Putamen (tissue), 1 donor: ENCODE data around the gene KDM3B.
"Not testable (repeated sequence)": the region's sequence is repeated elsewhere in the genome, so short reads cannot be mapped to it uniquely, and the experiment has no call there.

Experiments
- DNase-seq: peaks from one replicate; pipeline ENCODE4 v3.0.0-alpha.2; 2016; ENCODE audit warnings: low spot score

Gene KDM3B

DNA sequence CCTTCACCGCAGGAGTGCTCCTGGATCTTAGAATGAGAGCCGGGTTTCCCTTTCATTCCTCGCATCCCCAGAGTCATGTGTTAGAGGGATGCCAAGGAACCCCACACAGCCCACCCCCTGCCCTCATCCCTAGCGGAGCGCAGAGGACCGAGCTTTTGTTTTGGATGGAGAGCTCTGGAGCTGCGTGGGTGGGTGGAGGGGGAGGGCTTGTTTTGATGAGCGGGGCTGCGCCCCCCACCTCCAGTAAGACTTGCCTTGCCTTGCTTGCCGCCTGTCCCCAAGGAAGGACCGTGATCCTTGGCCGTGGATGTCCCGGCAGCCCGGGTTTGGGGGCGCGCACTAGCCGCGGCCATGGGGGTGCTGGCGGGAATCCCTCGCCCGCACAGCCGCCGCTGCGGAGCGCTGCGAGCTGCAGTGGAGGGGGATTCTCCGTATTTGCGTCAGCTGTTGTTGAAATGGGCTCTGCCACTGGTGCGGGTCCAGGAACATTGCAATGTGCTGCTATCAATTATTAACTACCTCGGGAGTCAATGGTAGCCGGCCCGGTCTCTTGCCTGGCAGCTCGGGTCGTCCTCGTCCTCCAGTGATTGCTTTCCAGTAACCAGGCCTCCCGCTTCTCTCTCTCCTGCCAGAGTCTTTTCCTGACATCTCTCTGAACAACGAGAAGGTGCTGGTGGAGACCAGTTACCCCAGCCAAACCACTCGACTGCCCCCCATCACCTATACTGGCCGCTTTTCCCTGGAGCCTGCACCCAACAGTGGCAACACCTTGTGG is 113.8 kb downstream of the KDM3B start:
- DNase-seq = no peak

DNA sequence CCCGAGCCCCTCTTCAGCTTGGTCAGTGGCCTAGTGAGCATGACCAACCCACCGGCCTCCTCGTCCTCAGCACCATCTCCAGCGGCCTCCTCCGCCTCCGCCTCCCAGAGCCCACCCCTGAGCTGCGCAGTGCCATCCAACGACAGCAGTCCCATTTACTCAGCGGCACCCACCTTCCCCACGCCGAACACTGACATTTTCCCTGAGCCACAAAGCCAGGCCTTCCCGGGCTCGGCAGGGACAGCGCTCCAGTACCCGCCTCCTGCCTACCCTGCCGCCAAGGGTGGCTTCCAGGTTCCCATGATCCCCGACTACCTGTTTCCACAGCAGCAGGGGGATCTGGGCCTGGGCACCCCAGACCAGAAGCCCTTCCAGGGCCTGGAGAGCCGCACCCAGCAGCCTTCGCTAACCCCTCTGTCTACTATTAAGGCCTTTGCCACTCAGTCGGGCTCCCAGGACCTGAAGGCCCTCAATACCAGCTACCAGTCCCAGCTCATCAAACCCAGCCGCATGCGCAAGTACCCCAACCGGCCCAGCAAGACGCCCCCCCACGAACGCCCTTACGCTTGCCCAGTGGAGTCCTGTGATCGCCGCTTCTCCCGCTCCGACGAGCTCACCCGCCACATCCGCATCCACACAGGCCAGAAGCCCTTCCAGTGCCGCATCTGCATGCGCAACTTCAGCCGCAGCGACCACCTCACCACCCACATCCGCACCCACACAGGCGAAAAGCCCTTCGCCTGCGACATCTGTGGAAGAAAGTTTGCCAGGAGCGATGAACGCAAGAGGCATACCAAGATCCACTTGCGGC is 114.6 kb downstream of the KDM3B start:
- DNase-seq = no peak

DNA sequence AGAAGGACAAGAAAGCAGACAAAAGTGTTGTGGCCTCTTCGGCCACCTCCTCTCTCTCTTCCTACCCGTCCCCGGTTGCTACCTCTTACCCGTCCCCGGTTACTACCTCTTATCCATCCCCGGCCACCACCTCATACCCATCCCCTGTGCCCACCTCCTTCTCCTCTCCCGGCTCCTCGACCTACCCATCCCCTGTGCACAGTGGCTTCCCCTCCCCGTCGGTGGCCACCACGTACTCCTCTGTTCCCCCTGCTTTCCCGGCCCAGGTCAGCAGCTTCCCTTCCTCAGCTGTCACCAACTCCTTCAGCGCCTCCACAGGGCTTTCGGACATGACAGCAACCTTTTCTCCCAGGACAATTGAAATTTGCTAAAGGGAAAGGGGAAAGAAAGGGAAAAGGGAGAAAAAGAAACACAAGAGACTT is 115.2 kb downstream of the KDM3B start:
- DNase-seq = no peak

GRCh38 chr5:138468133-138468965 is 115.9 kb downstream of the KDM3B start:
- DNase-seq = no peak

GRCh38 chr5:138468966-138469539 is 116.6 kb downstream of the KDM3B start:
- no peak for DNase-seq

DNA sequence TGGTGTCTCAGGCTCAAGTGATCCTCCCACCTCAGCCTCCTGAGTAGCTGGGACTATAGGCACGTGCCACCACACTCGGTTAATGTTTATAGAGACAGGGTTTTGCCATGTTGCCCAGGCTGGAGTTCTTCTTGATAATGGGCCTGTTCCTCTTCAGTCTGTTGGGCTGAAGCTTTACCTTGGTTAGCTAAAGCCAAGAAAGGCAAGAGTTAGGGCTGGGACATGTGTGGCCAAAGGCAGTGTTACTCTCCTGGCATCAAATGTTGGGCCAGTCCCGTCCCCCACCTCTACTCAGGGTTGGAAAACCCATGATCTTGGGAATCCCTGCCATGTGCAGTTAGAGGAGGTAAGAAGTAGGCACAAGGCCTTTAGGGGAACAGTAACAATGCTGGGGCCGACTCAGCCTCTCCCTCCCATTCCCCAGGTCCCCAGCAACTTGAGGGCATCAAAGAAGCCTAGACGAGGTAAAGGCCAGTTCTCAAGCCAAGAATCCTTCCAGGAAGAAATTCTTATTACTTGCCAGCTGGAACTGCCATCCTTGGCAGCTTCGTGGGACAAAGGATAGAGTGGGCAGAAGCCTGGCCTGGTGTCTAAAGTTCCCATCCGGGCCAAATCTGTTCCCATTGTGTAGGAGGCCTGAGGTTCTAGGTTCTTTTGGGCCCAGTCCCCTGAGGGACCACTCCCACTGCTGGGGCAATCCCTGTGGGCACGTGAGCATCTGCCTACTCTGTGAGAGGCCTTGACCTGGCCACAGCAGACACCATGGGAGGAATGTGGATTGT is 117.2 kb downstream of the KDM3B start:
- no peak for DNase-seq

- DNase-seq = no peak
These were observed 118.0 kb downstream of the KDM3B start for GRCh38 chr5:138470322-138471051.

DNA sequence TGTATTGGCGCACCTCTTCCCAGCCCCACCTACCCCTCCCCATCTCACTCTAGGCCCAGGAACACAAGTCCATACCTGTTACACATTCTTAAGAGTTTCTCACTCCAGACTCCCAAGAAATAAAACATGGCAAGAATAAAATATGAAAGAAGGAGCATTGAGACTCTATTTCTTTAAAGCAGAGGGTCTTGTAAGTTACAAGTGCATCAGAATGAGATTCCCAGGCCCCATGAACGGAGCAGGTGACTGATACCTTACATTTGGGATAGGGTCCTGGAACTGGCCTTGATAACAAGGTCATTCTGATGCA is 118.5 kb downstream of the KDM3B start:
- DNase-seq = no peak

DNA sequence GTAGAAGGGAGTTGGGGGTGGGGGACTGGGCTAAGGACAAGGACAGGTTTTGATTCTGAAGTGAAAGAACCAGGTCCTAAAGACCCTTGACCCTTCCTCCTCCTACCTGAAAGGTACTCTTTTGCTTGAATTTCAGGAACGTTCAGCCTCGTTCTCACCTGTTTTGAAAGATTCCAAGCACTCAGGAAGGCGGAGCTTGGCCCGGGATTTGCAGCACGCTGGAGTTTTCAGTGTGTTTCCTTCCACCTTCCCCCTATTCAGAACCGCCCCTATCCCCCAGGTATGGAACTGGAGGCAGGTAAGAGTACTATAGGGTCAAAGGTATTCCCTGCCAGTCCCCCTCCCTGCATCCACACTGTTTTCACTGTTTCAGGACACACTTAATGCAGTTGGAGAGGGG is 119.9 kb downstream of the KDM3B start:
- no peak for DNase-seq

- not testable (repeated sequence) for DNase-seq
These were observed 120.7 kb downstream of the KDM3B start for GRCh38 chr5:138473151-138473550.

DNA sequence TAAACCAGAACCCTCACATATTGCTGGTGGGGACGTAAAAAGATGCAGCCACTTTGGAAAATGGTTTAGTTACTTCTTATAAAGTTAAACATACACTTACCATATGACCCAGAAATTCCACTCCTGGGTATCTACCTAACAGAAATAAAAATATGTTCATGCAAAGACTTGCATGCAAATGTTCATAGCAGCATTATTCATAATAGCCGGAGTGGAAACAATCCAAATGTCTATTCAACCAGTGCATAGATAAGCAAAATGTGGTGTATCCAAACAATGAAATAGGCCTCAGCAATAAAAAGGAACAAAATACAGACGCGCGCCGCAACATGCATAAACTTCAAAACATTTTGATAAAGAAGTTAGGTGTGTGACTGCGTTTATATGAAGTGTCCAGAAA is 124.4 kb downstream of the KDM3B start:
- no peak for DNase-seq

DNA sequence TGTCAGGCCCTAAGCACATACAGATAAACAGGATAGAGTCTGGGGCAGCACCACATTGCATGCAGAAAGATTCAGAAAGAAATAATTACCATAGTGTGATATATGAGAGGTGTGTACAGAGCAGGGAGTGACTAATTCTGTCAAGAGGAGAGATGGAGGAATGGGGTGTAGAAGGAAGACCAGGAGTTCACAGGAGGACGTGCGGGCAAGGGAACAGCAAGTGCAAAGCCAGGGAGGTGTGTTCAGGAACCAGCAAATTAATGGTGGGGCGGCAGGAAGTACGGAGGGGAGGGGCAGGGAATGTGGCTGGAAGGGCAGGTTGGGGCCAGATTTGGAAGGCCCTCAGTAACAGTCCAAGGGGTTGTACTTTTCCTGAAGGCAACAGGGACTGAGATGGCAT is 130.2 kb downstream of the KDM3B start:
- DNase-seq = no peak
